Measurements from ENCODE around the gene PM20D2.

- TF ChIP-seq CTCF (IDR thresholded peaks at IDR 0.05), result no peak
- no peak for TF ChIP-seq POLR2A (IDR thresholded peaks at IDR 0.05)
- TF ChIP-seq EP300 (IDR thresholded peaks at IDR 0.05), result no peak
- TF ChIP-seq POLR2AphosphoS5 (IDR thresholded peaks at IDR 0.05), result no peak
Measured at GRCh38 chr6:89098461-89098860, 47.4 kb upstream of the PM20D2 start.
